HG02610 (cell line): ENCODE results near the gene ADD3.

Source experiments
- ATAC-seq: cut with Tn5 transposase; IDR thresholded peaks from one replicate; pipeline ENCODE4 v1.9.1; 2021; ENCODE audit warnings: mild to moderate bottlenecking, moderate library complexity; ENCODE audit not compliant: unreplicated experiment

ADD3 gene

DNA sequence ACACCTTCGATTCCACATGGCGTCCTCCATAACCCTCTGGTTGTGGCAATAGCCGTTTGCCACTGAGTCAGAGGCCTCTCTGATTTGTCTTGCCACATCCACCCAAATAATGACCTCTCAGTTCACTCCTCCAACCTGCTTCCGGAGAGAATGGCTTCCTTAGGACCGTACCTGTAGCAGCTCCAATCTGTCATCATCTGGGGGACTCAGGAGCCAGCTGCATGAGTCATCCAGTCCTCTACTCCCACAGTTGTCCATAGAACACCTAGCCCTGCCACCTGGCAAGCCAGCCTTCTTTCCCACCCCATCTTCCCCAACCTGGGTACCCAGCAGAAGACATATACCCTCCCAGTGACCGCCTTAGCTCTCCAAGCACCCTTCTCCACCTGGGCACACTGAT, 135.2 kb downstream of the ADD3 start:
- ATAC-seq: no peak

DNA sequence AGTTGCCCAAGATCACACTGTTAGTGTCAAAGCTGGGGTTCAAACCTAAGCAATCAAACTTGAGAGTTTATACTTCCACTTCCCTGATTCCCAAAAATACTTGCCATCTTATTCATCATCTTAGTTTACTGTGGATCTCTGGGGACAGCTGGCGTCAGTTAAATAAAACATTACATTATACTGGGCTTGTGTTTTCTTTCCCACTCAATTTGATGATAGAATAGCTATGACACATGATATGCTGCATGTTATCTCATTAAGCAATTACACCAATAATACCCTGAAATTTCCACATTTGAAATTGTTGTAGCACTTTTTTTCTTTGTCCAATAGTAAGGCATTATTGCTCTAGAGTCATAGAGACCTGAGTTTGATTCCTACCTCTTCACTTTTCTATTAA, 136.7 kb downstream of the ADD3 start:
- no peak for ATAC-seq

DNA sequence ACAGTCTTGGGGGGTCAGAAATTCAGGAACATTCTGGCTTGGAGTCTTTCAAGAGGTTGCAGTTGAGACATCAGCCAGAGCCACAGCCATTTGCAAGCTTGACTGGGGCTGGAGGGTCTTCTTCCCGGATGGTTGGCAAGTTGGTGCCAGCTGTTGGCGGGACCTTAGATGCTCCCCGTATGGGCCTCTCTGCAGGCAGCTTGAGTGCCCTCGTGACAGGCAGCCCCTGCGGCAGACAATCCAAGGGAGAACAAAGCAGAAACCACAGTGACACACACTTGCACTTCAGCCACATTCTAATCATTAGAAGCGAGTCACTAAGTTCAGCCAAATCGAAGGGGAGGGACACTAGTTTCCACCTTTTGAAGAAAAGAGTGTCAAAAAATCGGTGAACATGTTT, 140.2 kb downstream of the ADD3 start:
- ATAC-seq: no peak

DNA sequence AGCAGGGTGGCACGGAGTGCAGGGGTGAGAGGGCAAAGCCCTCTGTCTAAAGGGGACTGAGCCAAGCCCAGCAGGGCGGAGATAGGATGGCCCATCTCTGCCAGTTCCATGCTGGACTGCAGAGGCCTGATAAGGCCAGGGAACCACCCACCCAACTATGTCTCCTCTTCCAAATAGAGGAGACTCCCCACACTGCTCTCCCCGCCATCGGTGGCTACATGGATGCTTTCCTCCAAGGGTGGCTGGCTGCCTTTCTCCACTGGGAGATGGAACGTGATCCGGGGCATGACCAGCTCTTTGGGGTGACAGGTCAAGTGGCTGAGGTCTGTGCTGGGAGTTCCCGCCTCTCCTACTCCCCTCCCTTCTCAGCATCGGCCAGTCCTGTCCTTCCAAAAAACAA, 141.5 kb downstream of the ADD3 start:
- ATAC-seq: no peak

GRCh38 chr10:110150046-110150445, 142.3 kb downstream of the ADD3 start:
- no peak for ATAC-seq

GRCh38 chr10:110150981-110151380, 143.2 kb downstream of the ADD3 start:
- ATAC-seq: no peak

- no peak for ATAC-seq
These were observed 143.7 kb downstream of the ADD3 start for GRCh38 chr10:110151467-110151866.

DNA sequence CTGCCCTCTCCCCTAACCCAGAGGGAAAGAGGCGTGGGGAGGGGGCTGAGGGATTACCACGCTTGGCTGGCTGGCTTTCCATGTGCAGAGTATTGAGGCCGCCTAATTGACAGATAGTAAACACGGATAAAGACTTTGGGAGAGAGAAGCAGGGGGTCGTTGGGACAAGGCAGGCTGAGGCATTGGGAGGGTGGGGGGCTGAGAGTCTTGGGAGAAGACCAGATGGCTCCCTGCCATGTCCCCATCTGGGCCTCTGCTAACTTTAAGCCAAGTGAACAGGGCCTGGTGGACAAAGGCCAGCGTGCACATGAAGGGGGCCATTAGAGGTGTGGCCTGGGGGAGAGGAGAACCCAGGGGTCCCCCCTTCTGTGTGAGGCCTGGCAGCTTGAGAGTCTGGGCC, 144.2 kb downstream of the ADD3 start:
- no peak for ATAC-seq

- no peak for ATAC-seq
These were observed 145.6 kb downstream of the ADD3 start for GRCh38 chr10:110153396-110153795.

- ATAC-seq: no peak
These were observed 148.3 kb downstream of the ADD3 start for GRCh38 chr10:110156046-110156445.

- no peak for ATAC-seq
These were observed 150.5 kb downstream of the ADD3 start for GRCh38 chr10:110158051-110159005.

- no peak for ATAC-seq
These were observed 152.3 kb downstream of the ADD3 start for GRCh38 chr10:110160081-110160480.

- ATAC-seq: no peak
These were observed 152.7 kb downstream of the ADD3 start for GRCh38 chr10:110160522-110160921.

- no peak for ATAC-seq
These were observed 155.0 kb downstream of the ADD3 start for GRCh38 chr10:110162741-110163145.

DNA sequence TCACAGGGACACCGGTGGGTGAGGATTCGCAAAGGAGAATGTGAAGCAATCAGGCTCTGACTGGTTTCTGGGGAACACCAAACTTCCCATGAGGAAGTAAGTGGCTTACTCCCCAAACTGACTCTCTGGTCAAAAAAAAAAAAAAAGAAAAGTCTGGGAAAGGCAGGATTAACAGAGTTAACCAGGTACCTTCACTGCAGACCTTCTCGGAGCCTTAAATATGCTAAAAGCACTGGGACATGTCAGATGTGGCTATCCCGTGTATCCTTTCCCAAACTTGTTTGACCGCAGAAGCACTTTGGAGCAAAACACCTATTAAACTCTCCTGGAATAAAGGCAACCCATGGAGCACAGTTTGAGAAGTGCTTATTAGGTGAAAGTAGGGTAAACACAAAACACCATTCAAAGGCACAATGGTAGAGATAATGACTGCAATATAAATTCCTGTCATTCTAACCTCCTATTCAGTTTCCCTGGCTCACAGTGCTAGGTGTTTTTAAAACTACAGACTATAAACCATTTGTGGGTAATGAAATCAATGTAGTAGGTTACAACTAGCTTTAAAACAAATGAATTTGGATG, 155.5 kb downstream of the ADD3 start:
- no peak for ATAC-seq

DNA sequence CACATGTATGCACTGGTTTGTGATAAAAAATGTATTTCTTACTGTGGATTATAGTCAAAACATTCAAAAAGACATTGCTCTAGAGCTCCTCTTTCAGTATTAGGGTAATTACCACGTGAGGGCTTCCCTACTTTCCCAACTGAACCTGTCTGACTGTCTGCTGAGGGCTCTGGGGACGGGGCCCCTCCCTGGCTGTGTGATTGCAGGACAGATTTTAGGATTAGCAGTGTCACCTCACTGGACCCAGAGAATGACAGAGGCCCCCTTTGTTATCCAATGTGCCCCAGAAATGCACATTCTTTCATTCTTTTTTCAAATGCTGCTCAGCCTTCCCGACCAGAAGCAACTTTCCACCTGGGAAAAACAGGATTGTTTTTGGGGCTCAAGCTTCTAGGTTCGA, 156.1 kb downstream of the ADD3 start:
- ATAC-seq: no peak

GRCh38 chr10:110165239-110165638, 157.5 kb downstream of the ADD3 start:
- ATAC-seq: no peak

DNA sequence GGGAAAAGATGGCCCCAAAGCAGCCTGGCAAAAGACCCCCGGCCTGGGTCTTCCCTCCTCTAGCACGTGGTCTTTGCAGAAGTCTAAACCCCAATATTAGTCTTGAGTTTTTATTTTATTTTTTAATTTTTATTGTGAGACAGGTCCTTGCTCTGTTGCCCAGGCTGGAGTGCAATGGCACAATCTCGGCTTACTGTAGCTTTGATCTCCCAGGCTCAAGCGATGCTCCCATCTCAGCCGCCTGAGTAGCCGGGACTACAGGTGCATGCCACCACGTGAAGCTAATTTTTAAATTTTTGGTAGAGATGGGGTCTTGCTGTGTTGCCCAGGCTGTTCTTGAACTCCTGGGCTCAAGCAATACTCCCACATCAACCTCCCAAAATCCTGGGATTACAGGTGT, 159.4 kb downstream of the ADD3 start:
- ATAC-seq: no peak

GRCh38 chr10:110168601-110169481, 161.1 kb downstream of the ADD3 start:
- ATAC-seq: no peak

GRCh38 chr10:110169586-110169985, 161.8 kb downstream of the ADD3 start:
- no peak for ATAC-seq
